Measurements from ENCODE around the gene SRSF7.

DNA sequence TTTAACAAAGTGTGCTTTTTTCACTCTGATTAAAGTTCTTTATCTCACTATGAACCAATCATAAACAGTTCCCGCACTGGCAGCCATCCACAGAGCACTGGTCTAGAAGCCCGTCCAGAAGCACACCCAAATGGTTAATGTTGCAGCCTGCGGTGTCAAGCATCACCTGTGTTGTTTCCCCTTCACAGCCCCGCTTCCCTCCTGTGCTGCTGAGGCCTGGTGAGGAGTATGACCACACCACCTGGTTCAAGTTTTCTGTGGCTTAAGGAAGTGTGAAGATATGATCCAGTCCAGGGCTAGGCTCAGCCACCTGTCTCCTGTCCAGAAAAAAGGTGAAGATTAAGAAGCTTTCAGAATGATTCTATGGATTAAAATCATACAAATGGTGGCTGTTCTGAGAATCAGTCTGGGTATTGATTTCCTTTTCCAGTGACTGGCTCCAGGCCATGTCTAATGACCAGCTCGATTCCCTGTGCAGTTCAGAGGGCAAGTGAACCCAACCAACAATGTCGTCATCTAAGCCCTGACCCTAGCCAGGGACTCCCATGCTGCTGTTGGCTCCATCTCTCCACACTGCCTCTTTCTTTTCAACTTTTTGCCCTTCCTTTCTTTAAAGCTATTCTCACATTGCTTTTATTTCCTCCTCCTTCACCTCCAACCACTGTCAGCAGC is 17.7 kb downstream of the SRSF7 start:
- TF ChIP-seq, protein P1, sequence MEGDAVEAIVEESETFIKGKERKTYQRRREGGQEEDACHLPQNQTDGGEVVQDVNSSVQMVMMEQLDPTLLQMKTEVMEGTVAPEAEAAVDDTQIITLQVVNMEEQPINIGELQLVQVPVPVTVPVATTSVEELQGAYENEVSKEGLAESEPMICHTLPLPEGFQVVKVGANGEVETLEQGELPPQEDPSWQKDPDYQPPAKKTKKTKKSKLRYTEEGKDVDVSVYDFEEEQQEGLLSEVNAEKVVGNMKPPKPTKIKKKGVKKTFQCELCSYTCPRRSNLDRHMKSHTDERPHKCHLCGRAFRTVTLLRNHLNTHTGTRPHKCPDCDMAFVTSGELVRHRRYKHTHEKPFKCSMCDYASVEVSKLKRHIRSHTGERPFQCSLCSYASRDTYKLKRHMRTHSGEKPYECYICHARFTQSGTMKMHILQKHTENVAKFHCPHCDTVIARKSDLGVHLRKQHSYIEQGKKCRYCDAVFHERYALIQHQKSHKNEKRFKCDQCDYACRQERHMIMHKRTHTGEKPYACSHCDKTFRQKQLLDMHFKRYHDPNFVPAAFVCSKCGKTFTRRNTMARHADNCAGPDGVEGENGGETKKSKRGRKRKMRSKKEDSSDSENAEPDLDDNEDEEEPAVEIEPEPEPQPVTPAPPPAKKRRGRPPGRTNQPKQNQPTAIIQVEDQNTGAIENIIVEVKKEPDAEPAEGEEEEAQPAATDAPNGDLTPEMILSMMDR (IDR thresholded peaks at IDR 0.05; ENCODE audit: low read depth, low read length, missing input control): no peak
- TF ChIP-seq HNF4A (conservative IDR thresholded peaks at IDR 0.05): peak; percentile 77 to 92
- peak in 1 of 2 donors; percentile 7 for TF ChIP-seq GABPA (IDR thresholded peaks at IDR 0.05 in 1 of 2, conservative IDR thresholded peaks at IDR 0.05 in 1 of 2)
- TF ChIP-seq RAD21 (IDR thresholded peaks at IDR 0.05): no peak
- peak; percentile 60 for TF ChIP-seq SP1 (IDR thresholded peaks at IDR 0.05)
